ENCODE measurements around the gene CDO1.
"Not testable (repeated sequence)": the region's sequence is repeated elsewhere in the genome, so short reads cannot be mapped to it uniquely, and the experiment has no call there.

GRCh38 chr5:115824983-115825382 is 8.5 kb upstream of the CDO1 start:
- not testable (repeated sequence) for TF ChIP-seq CTCF (IDR thresholded peaks at IDR 0.05; ENCODE audit: low read length); EZH2 (IDR thresholded peaks at IDR 0.05; ENCODE audit: borderline replicate concordance, low read length)
